ENCODE measurements around the gene EHMT1.

EHMT1 gene

DNA sequence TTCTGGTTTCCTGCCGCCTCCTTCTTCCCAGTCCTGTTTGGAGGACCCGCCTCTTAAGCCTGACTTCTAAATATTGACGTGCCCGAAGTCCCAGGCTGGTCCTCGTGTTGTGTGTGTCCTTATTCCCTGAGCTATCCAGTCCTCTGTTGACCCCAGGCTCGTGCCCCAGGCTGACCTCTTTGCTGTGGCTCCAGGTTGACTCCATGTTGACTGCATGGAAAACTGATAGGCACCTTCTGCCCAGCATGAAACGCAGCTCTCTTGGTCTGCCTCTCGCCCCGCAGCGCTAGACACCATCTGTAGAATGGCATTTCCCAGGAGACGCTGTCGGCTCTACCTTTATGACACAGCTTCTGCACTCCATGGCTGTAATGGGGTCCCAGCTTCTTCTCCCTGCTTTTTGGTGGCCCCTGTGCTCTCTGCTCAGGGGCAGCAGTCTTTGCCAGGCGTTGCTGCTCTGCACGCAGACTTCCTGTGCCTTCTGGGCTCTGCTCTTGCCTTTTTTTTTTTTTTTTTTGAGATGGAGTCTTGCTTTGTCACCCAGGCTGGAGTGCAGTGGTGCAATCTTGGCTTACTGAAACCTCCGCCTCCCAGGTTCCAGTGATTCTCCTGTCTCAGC is 28.4 kb downstream of the EHMT1 start:
- DNase-seq: no peak

DNA sequence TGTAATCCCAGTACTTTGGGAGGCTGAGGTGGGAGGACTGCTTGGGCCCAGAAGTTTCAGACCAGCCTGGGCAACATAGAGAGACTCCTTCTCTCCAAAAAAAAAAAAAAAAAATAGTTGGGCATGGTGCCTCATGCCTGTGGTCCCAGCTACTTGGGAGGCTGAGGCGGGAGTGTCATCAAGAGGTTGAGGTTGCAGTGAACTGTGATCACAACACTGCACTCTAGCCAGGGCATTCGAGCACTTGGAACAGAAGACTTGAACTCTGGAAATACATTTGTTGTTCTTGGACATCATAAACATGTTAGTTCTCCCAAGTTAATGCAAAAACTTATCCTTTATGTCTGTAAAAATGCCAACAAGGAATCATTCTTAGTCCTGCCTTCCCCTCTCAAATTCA is 29.6 kb downstream of the EHMT1 start:
- DNase-seq: peak; percentile 25

DNA sequence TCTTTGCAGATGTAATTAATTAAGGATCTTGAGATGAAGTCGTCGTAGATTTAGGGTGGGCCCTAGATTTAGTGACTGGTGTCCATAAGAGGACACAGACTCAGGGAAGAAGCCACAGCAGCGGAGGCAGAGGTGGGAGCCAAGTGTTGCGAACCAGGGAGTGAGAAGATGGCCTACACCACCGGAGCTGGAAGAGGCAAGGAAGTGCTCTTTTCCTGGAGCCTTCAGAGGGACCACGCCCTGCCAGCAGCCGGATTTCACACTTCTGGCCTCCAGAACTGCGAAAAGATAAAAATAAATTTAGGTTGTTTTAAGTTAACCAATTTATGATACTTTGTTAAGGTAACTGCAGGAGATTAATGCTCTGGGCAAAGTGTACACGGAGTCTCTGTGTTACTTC is 30.7 kb downstream of the EHMT1 start:
- DNase-seq: no peak

DNA sequence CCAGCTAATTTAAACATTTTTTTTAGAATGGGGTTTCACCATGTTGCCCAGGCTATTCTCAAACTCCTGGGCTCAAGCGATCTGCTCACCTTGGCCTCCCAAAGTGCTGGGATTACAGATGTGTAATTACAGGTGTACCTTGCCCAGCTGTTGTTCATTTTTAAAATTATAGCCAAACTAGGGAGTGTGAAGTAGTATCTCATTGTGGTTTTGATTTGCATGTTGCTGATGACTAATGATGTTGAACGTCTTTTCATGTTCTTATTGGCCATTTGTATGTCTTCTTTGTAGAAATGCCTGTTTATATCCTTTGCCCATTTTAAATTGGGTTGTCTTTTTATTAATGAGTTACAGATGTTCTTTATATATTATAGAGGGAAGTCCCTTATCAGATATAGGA is 31.5 kb downstream of the EHMT1 start:
- DNase-seq: no peak

DNA sequence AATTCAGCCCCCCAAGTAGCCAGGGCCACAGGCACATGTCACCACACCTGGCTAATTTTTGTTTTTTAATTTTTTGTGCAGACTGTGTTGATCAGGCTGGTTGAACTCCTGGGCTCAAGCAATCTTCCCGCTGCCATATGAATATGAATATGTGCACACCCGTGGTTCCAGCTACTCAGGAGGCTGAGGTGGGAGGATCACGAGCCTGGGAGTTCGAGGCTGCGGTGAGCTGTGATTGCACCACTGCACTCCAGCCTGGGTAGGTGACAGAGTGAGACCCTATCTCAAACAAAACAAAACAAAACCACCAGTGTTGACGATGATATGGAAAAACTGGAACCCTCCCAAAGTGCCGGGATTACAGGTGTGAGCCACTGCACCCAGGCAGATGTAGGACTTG is 32.0 kb downstream of the EHMT1 start:
- DNase-seq: no peak

DNA sequence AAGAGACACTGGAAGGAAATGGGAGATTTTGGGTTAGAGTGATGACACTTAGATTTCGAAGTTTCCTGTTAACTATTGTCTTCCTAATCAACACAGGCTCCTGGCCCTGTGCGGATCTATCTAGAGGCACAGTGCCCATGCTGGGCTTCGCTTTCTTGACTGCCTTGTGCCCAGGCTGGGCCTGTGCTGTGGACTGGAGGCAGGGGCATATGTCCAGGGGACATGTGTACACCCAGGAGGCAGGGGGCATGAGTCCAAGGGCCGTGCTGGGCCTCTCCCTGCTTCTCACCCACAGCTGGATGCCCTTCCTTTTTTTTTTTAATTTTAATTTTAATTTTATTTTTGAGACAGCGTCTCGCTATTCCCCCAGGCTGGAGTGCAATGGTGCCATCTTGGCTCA is 37.6 kb downstream of the EHMT1 start:
- DNase-seq: no peak

DNA sequence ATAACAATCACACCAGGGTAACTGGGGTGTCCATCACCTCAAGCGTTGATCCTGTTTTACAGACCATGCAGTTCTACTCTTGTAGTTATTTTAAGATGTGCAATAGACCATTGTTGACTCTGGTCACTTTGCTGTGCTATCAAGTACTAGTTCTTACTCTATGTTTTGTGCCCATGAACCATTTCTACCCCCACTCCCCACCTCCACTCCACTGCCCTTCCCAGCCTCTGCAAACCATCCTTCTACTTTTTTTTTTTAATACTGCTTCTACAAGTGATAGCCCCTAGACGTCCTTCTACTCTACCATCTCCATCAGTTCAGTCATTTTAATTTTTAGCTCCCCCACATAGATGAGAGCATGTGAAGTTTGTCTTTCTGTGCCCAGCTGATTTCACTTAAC is 38.8 kb downstream of the EHMT1 start:
- DNase-seq: no peak

DNA sequence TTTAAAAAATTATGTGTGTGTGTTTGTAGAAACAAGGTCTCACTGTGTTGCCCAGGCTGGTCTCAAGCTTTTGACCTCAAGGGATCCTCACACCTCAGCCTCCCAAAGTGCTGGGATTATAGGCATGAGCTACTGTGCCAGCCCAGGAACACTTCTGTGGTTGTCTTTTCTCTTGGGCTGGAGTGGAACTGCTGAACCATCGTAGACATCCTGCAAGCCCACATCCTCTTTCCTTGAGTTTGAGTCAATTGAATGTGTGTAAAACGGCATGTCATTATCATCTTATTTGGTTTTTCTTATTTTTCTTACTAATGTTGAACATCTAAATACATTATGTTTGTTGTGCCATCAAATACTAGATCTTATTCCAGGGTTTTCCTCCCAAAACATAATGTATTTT is 40.0 kb downstream of the EHMT1 start:
- DNase-seq: no peak

DNA sequence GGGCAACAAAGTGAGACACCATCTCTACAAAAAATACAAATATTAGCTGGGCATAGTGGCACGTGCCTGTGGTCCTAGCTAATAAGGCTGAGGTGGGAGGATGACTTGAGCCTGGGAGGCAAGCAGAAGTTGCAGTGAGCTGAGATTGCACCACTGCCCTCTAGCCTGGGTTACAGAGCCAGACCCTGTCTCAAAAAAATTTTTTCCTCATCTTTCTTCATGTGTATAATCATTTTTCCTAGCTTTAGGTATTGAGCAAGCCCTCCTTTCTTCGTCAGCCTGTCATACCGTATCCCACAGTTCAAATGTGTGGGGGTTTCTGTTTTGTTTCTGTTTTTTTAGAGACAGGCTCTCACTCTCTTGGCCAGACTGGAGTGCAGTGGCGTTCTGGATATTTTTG is 41.3 kb downstream of the EHMT1 start:
- no peak for DNase-seq

DNA sequence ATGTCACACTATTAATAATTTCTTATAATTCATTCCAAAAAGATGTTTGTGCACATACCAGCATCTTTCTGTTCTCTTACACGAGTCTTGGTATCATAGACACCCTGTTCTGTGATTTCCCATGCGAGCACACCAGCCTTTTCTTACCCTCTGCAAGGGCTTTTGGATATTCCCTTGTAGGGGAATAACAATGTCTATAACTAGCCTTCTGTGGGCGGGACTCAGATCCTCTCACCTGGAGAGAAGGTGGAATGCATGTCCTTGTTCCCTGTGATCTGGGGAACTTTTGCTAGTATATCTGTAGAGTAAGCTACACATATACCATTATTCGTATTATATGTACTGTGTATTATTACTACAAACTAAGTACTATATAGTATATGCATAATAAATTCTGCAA is 44.8 kb downstream of the EHMT1 start:
- DNase-seq: no peak

DNA sequence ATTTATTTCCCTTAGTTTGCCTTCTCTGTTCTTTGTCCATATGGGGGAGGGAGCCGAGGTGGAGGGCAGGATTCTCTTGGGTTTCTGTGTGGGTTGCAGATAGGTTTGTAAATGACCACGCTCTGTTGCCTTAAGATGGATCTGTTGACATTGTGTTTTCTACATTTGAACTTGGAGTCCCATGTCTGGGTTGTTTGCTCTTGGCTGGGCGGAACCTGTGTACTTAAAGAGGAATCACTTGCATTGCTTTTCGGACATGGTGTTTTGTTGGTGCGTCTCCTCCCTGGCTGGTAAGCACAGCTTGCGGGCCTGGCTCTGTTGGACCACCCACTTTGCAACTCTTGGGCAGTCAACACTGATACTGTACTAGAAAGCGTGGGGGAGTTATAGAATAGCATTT is 45.9 kb downstream of the EHMT1 start:
- DNase-seq: peak; percentile 42

DNA sequence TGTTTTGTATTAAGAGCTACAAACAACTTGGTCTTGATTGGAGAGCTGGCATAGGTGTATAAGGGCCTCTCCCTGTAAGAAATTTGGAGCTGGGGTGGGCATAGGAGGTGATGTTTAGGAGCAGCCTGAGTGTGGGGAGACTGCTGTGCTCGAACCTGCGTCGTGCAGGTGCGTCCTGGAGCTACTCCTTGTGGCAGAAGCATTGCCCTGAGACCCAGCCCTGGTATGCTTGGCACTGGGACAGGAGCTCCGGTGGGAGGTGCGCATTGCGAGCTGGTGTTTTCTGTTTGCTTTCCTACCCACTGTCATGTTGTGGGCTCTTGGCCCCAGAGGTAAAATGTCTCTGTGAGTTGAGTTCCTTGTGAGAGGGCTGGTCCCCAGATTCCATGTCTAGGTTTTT is 46.4 kb downstream of the EHMT1 start:
- no peak for DNase-seq

DNA sequence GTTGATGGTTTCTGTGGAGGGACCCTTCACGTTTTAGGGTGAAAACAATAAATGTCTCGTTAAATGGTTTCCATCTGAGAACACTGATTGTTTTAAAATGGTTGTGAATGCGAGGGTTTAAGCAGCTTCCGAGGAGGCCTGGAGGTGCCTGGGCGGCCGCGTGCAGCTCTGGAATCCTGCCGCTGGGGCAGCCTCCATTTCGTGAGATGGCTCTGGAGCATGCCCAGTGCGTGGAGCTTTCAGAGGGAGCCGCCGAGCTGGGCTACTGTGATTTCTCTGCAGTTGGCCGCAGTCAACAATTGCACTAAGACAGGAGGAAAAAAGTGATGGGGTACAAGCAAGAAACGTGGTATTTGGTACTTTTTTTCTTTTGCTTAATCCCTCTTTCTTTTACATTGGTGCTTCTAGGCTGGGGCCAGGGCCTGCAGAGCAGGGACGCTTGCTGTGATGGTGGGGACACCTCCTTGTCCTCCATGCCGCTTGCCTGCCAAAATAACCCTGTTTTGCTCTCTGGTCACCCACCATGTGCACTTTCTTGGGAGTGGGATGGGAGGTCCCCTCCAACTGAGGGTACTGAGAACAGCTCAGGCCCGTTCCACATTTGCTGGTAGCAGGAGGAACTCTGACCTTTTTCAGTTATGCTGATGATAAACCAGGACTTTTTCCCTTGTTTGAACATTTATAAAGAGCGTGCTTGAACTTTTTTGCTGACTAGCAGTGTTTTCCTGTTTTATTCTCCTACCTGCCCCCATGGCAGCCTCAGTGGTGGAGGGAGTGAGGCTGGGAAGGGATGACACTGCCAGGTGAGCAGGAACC is 47.1 kb downstream of the EHMT1 start:
- peak; percentile 51 for DNase-seq

DNA sequence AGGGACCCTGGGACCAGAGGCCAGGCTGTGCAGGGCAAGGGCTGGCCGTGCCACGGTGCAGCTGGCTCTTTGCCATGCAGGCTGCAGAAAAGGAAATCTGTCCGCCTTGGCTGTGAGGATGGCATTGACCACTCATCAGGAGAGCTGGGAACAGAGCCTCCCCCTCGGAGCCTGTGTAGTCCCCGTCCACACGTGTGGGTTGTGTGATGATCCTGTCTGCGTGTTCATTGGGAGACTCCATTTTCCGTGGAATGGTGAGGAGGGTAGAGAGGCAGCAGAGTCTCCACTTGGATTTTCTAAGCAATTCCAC is 47.7 kb downstream of the EHMT1 start:
- no peak for DNase-seq

DNA sequence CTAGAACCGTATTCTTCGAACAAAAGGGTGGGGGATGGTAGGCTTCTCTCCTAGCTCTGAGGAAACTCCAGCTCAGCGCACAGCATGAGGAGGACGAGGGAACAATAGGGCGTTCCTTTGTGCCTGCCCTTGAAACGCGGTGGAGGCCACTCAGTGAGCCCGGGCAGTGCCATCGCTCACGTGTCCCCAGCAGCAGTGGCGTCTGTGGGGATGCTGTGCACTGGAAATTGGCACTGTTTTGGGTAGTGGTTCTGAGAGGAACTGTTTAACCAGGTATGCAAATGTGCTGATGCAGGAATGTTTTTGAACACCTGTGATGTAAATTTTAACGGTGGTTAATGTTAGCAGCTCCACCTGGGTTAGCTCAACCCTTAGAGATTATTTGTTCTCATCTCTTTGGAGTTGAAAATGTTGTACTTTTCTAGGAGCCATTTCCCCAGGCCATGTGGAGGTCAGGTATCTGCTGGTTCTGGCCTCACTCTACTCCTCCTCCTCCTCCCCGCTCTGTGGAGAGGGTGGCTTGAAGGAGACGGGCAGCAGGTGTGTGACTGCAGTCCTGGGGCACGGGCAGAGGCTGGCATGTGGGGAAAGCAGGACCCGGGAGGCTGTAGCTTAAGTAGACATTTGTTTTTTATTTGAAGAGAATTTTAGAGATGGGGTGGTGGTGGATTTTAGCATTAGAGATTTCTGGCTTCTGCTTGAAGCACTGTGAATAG is 48.3 kb downstream of the EHMT1 start:
- no peak for DNase-seq

DNA sequence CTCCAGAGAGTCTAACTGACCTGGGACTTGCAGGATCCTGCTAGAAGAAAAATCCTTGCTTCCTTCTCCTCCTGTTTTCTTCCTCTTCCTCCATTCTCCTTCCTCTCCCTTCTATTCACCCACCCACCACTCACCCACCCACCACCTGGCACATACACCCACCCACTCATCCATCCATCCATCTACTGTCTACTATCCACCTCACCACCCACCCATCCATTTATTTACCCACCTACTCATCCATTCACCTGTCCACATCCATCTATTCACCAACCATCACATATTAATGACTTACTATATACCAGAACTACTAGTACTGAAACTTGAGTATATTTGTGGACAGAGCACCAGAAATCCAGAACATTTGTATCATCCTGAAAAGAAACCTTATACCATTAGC is 49.4 kb downstream of the EHMT1 start:
- DNase-seq: no peak

DNA sequence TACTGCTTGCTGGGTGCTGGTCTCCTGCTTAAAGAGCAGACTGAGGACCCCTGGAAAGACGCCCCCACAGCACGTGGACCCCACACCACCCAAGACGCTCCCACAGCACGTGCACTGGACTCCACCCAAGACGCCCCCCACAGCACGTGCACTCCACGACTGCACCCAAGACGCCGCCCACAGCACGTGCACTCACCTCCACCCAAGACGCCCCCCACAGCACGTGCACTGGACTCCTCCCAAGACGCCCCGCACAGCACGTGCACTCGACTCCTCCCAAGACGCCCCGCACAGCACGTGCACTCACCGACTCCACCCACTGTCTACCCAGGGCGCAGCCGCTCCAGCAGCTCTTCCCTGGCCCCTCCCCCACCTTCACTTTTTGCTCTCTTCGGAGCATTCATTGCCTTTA is 50.5 kb downstream of the EHMT1 start:
- DNase-seq: no peak

DNA sequence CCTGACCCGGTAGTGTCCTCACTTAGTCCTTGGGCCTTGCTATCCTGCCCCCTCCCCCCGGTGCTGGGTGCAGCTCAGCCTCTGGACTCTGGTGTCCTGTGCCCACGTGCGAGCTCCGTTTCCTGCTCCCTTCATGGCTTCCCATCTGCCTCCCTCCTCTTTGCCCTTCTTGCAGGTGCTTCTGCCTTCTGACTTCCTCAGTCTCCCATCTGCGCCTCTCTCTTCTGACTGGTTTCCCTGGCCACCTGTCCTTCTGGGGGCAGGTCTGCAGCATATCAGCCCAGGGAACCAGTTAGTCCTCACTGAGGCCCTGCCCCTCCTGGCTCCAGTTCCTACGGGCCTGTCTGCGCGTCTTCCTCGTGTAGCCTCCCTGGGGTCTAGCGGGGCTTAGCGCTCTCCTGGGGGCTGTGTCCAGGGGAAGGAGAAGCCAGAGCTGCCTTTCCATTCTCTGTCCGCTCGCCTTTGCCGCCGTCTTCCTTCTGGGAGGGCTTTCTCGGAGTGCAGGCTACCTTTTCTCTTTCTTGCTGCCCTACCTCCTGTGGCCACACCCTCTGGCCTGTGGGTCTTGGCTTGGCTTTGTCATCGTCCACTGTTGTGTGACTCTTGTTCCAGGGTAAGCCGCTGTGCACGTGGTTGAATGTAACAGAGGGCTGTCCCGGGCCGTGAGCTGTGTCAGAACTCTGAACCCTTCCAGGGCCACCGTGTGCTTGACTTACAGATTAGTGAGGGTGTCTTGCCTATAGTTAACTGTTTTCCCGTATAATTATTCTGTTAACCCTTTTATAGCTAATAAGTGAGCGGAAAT is 51.8 kb downstream of the EHMT1 start:
- DNase-seq: no peak

DNA sequence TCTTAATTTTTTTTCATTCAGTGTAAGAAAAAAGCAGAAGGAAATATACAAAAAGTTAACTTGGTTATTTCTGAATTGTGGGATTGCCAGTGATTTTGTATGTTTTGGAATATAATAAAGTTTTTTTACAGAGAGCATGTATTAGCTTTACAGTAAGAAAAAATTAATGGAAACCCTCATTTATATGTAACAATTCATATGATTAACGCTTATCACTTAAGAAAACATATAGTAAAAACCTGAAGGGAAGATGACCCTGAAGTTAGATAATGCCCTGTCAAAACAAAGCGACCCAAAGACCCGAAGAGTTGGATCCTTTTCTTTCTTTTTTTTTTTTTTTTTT is 52.4 kb downstream of the EHMT1 start:
- DNase-seq: no peak

DNA sequence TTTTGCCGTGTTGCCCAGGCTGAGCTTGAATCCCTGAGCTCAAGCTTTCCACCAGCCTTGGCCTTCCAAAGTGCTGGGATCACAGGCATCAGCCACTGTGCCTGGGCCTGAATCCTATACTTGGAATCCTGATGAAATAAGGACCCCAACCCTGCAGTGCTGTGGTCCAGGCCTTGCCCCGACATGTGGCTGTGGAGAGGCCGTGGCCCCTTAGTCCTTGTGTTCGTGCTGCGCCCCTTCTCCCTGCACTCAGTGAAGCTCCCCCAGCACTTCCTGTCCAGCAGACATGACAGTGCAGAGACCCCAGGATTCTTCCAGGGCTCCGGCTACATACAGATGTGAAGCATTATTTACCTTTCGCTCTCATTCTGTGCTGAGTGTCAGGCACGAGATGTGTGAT is 52.9 kb downstream of the EHMT1 start:
- no peak for DNase-seq

DNA sequence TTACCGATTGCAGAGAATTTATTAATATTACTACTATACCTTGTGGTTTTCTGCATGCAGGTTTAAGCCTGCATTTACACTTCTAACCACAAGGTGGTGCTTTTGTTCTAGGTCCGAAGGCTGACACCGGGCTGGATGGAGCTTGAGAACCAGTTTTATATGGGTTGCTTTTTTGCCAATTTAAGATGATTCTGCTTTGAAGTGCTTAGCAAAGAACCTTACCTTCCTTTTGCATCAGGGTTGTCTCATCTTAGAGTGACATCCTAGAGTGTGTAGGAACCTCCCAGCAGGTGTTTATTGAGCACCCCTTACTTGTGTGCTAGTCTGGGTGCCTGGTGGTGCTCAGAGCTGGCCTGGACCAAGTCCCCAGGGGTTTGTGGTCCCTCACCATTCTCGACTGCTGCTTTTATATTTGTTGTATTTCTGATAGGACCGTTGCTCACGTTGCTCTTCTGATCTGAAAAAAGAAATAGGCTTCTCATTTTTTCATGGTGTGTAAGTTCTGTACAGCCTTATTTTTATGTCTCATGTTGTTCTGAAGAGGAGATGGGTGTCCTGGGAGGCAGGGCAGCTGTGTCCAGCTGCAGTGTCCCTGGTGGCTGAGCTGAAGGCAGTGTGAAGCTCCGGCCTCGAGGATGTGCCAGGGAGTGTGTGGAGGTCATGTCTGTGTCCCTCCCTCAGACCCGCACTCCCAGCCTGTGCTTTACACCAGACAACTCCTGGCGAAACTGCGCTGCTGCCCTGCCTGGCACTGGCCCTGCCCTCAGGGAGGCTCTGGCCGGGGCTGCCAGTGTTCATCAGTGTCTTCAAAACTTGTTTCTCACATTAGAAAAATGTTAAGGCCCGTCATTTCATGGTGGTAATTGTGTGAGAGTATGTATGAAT is 54.3 kb downstream of the EHMT1 start:
- peak; percentile 64 for DNase-seq

DNA sequence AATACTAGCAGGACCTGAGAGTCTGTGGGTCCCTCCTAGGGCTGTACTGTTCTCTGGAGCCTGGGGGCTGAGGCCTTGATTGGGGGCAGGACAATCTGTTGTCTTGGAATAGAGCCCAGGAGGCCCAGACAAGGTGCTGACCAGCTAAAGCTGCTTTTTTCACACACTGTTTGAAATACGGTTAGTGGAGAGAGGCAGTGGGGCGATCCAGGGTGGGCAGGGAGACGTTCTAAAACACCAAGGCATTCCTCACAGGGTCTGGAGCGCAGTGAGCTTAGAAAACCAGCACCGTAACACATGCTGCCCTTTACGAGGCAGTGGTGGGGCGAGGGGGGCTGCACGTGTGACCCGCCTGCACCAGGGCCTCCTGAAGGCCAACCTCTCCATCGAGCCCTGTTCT is 55.1 kb downstream of the EHMT1 start:
- no peak for DNase-seq
